Sigmoid colon (tissue), 7 donors: ENCODE data around the gene AQP6. TPM values are rescaled to one million over a fixed set of nuclear protein-coding genes. Genes with fewer than 3 reads are reported as not detected.
A peak's percentile ranks its signal among the peaks of the same experiment; 100 is the strongest.

Experiments
- DNase-seq: peaks from one replicate; pipeline ENCODE4 v3.0.0-alpha.2; 2019
- H3K27ac ChIP-seq, 4 donors: fragments of 200-600 bp; sonication (generic); one replicate each; pipeline ENCODE4 v1.5.1; 2016 to 2019; ENCODE audit warnings: mild to moderate bottlenecking in 1 of 4
- H3K27me3 ChIP-seq, 3 donors: fragments of 200-600 bp; sonication (generic); one replicate each; pipeline ENCODE4 v1.5.1; 2019; ENCODE audit warnings: mild to moderate bottlenecking in 1 of 3
- H3K36me3 ChIP-seq, 4 donors: fragments of 200-600 bp; sonication (generic); one replicate each; pipeline ENCODE4 v1.5.1; 2016 to 2019
- H3K4me1 ChIP-seq, 4 donors: fragments of 200-600 bp; sonication (generic); one replicate each; pipeline ENCODE4 v1.5.1; 2017 to 2019
- H3K4me3 ChIP-seq, 4 donors: fragments of 200-600 bp; sonication (generic); one replicate each; pipeline ENCODE4 v1.5.1; 2017 to 2019; ENCODE audit warnings: mild to moderate bottlenecking in 2 of 4, moderate library complexity in 1 of 4
- H3K9me3 ChIP-seq, 4 donors: fragments of 200-600 bp in 3 of 4; sonication (generic) in 3 of 4; one replicate each; pipeline versions ENCODE4 v1.5.1 to v1.6.1; 2013 to 2019
- EP300 ChIP-seq, 4 donors: sonication (generic); formaldehyde crosslinking; IDR thresholded peaks; one replicate each; pipeline ENCODE4 v1.6.1; 2017; ENCODE audit warnings: antibody characterized with exemption in 4 of 4
- POLR2A ChIP-seq, 2 donors: fragments of 450-650 bp; IDR thresholded peaks; one replicate each; pipeline ENCODE4 v1.6.1; 2016; ENCODE audit warnings: antibody characterized with exemption in 2 of 2, mild to moderate bottlenecking in 2 of 2, moderate library complexity in 2 of 2
- POLR2AphosphoS5 ChIP-seq, 4 donors: sonication (generic); formaldehyde crosslinking; IDR thresholded peaks; one replicate each; pipeline ENCODE4 v1.6.1; 2017; ENCODE audit warnings: antibody characterized with exemption in 4 of 4
- WGBS, 2 donors: extraction: QIAGEN DNeasy Blood & Tissue Kit; methylation state at CpG; one replicate each; pipeline ENCODE4 v1.1.7; 2013; 5-methylcytosine and 5-hydroxymethylcytosine counted together
- intact Hi-C: fragments of 100-400 bp; cut with DNase I; formaldehyde crosslinking; loops from one replicate; pipeline ENCODE4 v1.15.1; 2023
- polyA plus RNA-seq, 3 donors: library from polyadenylated mRNA; stranded (reverse); fragments of 200-250 nt; gene quantifications; one replicate each; pipeline ENCODE4 v1.2.3, GENCODE V29; 2013
- total RNA-seq, 4 donors: library from RNA; depleted of rRNA; stranded (reverse); fragments of >200 nt; gene quantifications; one replicate each; pipeline ENCODE4 v1.1.0, GENCODE V29; 2016
- TF ChIP-seq, protein P1 (sequence below), 4 experiments: fragments of 450-650 bp in 3 of 4; fragments of 200-600 bp in 1 of 4; IDR thresholded peaks; one replicate each; pipeline ENCODE4 v1.5.1; 2016 to 2019; ENCODE audit warnings: antibody characterized with exemption in 4 of 4, mild to moderate bottlenecking in 3 of 4, moderate library complexity in 2 of 4
- donor health status: healthy with polysubstance abuse.
- donor health status: Bipolar disorder and iron deficiency.
- donor health status: healthy.

Gene AQP6
- total and polyA plus RNA-seq, 7 donors, result 0.12 to 0.83 (median 0.49) TPM; not detected in 2

DNA sequence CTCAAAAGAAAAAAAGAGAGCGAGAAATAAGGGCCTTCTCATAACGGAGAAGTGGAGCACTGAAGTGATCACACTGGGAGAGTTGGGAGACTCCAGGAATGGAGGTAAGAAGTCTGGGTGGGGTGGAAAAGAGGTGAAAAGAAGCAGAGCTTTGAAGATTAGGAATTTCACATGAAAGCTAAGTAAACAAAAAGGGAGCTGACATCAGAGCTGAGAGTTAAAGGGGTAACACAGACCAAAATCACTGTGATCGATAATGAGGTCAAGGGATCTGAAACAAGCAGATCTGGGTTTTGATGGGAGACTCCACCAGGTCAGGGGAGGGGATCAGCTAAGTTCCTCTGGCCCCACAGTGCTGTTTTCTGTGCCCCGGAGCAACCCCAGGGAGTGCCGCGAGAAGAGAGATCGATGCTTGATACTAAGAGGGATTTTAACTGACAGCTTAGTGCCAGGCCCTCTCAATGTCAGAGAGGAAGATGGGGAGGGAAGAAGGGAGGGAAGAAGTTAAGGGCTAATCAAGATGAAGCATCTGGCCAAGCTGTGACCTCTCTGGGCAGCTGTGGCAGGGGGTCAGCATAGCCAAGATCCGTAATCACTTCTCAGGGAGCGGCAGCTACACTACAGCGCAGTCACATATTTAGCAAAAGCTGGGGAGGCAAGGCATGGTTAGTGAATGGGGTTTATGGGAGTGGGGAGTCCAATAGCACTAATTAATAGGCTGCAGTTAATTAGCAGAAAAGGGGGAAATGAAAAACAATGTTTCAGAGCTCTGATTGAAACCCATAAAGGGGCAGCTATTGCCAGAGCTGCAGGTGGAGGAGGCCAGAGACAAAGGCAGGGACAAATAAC is 8.0 kb downstream of the AQP6 start:
- H3K27me3 ChIP-seq, result no peaks in the 10 kb centered on the region
- TF ChIP-seq EP300 (IDR thresholded peaks at IDR 0.05) (no peak), POLR2A (IDR thresholded peaks at IDR 0.05) (no peak), POLR2AphosphoS5 (IDR thresholded peaks at IDR 0.05) (no peak)
- TF ChIP-seq, protein P1, sequence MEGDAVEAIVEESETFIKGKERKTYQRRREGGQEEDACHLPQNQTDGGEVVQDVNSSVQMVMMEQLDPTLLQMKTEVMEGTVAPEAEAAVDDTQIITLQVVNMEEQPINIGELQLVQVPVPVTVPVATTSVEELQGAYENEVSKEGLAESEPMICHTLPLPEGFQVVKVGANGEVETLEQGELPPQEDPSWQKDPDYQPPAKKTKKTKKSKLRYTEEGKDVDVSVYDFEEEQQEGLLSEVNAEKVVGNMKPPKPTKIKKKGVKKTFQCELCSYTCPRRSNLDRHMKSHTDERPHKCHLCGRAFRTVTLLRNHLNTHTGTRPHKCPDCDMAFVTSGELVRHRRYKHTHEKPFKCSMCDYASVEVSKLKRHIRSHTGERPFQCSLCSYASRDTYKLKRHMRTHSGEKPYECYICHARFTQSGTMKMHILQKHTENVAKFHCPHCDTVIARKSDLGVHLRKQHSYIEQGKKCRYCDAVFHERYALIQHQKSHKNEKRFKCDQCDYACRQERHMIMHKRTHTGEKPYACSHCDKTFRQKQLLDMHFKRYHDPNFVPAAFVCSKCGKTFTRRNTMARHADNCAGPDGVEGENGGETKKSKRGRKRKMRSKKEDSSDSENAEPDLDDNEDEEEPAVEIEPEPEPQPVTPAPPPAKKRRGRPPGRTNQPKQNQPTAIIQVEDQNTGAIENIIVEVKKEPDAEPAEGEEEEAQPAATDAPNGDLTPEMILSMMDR (IDR thresholded peaks at IDR 0.05), result no peak
- no peaks in the 10 kb centered on the region for H3K9me3 ChIP-seq
- H3K36me3 ChIP-seq, result no peaks in the 10 kb centered on the region
- DNase-seq, result no peak
- intact Hi-C loops, result loop anchor here (5.0 kb wide), 1 partner anchor 42 kb away; no protein-coding TSS in a partner anchor
- H3K4me1 ChIP-seq, result peaks cover 0 to 40% (median 31%) of the 10 kb centered on the region in 4 donors
- WGBS, 2 donors, result 95 to 96% methylated on average over 10 of the region's 10 CpGs
- H3K4me3 ChIP-seq, result no peak overlapping the region
- H3K27ac ChIP-seq, result peak overlapping the region in 1 of 4 donors; percentile 72

DNA sequence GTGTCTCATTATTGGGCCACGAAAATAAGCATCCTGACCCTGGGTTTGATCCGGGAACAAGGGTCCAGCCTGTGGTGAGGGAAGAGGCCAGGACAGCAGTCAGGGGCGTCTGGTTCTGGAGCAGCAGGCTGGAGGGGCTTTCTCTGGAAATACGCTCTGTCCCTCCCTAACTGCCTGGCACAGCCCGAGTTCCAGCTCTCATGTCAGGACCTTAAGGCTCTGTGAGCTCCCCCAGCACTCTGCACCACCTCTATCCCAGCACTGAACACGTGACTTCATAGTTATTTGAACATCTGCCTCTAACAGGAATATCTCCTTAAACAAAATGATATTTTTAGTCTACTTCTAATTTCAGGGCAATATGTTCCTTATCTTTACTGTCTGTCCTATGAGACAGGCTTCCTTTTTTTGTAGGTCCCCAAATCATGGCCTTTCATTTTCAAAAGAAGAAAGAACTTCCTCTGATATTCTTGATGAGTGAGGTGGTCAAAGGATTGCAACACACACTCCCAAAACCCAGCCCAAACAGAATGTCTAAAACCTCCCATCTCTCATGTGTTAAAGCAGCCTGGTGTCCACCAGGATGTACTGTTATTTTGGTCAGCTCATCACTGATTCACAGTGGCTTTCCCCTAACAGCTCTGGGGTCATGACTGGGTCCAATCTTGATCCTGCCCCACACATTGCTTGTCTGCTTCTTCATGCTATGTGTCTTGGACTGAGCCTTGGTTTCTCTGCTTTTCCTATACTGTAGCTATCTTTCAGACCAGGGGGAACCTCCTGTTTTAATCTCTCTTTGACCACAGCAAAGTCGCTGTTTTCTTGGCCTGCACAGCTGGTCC is 9.7 kb downstream of the AQP6 start:
- Histone ChIP-seq H3K4me1 (peaks cover 0 to 58% (median 40%) of the 10 kb centered on the region in 4 donors), H3K27me3 (no peaks in the 10 kb centered on the region), H3K36me3 (no peaks in the 10 kb centered on the region), H3K9me3 (no peaks in the 10 kb centered on the region), H3K27ac (peak overlapping the region in 3 of 4 donors; percentile 54 to 72 (median 54)), H3K4me3 (no peak overlapping the region)
- DNase-seq, result no peak
- WGBS, 2 donors, result 87 to 93% methylated on average over 7 of the region's 7 CpGs
- TF ChIP-seq POLR2A (IDR thresholded peaks at IDR 0.05), result no peak
- TF ChIP-seq, protein P1 (IDR thresholded peaks at IDR 0.05), result no peak
- TF ChIP-seq EP300 (IDR thresholded peaks at IDR 0.05), result no peak
- TF ChIP-seq POLR2AphosphoS5 (IDR thresholded peaks at IDR 0.05), result no peak
- intact Hi-C loops, result loop anchor here (2.0 to 5.0 kb wide), 2 partner anchors 22 to 40 kb away; no protein-coding TSS in a partner anchor

DNA sequence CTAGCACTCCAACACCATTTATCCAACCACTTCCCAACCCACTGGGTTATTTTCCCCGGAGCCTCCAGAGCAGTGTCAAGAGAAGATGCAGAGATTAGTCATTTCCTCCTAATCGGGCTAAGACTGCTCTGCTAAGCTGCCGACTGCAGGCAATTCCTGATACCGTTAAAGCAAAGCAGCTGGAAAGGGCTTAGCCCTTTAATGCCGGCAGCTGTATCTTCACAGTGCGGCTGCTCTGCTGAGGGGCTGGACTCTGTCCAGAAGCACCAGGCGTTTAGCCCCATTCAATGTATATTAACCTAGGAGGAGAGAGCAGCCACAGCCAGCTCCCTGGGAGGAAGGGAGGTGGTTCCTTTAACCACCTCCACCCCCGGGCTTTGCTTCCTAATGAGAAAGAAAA is 11.1 kb downstream of the AQP6 start:
- WGBS, 2 donors, result 6 to 16% methylated on average over 8 of the region's 8 CpGs
- Histone ChIP-seq H3K27ac (peak overlapping the region in 3 of 4 donors; percentile 24 to 69 (median 50)), H3K36me3 (no peaks in the 10 kb centered on the region), H3K27me3 (no peaks in the 10 kb centered on the region), H3K9me3 (no peaks in the 10 kb centered on the region), H3K4me1 (peaks cover 0 to 72% (median 52%) of the 10 kb centered on the region in 4 donors), H3K4me3 (no peak overlapping the region)
- intact Hi-C loops, result loop anchor here (2.0 to 5.0 kb wide), 2 partner anchors 21 to 38 kb away; no protein-coding TSS in a partner anchor
- no peak for DNase-seq
- TF ChIP-seq POLR2A (IDR thresholded peaks at IDR 0.05), result no peak
- TF ChIP-seq POLR2AphosphoS5 (IDR thresholded peaks at IDR 0.05), result no peak
- TF ChIP-seq EP300 (IDR thresholded peaks at IDR 0.05), result no peak
- TF ChIP-seq, protein P1 (IDR thresholded peaks at IDR 0.05), result no peak

- H3K36me3 ChIP-seq, result no peaks in the 10 kb centered on the region
- no peak for DNase-seq
- no peak overlapping the region for H3K4me3 ChIP-seq
- no peaks in the 10 kb centered on the region for H3K27me3 ChIP-seq
- H3K9me3 ChIP-seq, result no peaks in the 10 kb centered on the region
- TF ChIP-seq EP300 (IDR thresholded peaks at IDR 0.05), result no peak
- no peak for TF ChIP-seq POLR2A (IDR thresholded peaks at IDR 0.05)
- no peak for TF ChIP-seq POLR2AphosphoS5 (IDR thresholded peaks at IDR 0.05)
- TF ChIP-seq, protein P1 (IDR thresholded peaks at IDR 0.05), result no peak
- intact Hi-C loops, result loop anchor here (5.0 kb wide), 1 partner anchor 38 kb away; no protein-coding TSS in a partner anchor
- peak overlapping the region in 3 of 4 donors; percentile 24 to 69 (median 50) for H3K27ac ChIP-seq
- WGBS, 2 donors, result 89 to 90% methylated on average over 9 of the region's 9 CpGs
- peaks cover 0 to 79% (median 54%) of the 10 kb centered on the region in 4 donors for H3K4me1 ChIP-seq
These were observed 12.0 kb downstream of the AQP6 start for GRCh38 chr12:49984476-49985359.
